ENCODE results near the gene CES2.
"Not testable (repeated sequence)": the region's sequence is repeated elsewhere in the genome, so short reads cannot be mapped to it uniquely, and the experiment has no call there.

DNA sequence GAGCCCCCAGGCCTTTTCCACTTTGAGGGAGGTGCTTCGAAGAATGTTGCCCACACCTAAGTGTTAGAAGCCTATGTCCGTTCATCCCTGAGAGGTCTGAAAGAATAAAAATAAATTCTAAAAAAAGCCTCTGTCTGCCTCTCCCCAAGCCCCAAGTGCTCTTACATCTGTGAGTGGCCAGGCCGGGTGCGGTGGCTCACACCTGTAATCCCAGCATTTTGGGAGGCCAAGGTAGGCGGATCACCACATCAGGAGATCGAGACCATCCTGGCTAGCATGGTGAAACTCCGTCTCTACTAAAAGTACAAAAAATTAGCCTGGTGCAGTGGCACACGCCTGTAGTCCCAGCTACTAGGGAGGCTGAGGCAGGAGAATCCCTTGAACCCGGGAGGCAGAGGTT, 9.7 kb downstream of the CES2 start:
- TF ChIP-seq, protein P1, sequence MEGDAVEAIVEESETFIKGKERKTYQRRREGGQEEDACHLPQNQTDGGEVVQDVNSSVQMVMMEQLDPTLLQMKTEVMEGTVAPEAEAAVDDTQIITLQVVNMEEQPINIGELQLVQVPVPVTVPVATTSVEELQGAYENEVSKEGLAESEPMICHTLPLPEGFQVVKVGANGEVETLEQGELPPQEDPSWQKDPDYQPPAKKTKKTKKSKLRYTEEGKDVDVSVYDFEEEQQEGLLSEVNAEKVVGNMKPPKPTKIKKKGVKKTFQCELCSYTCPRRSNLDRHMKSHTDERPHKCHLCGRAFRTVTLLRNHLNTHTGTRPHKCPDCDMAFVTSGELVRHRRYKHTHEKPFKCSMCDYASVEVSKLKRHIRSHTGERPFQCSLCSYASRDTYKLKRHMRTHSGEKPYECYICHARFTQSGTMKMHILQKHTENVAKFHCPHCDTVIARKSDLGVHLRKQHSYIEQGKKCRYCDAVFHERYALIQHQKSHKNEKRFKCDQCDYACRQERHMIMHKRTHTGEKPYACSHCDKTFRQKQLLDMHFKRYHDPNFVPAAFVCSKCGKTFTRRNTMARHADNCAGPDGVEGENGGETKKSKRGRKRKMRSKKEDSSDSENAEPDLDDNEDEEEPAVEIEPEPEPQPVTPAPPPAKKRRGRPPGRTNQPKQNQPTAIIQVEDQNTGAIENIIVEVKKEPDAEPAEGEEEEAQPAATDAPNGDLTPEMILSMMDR (IDR thresholded peaks at IDR 0.05 in 2 of 3, conservative IDR thresholded peaks at IDR 0.05 in 1 of 3; ENCODE audit: insufficient read depth in 2 of 3, low read depth in 1 of 3, low read length in 3 of 3) = not testable (repeated sequence)
- TF ChIP-seq, protein P2, sequence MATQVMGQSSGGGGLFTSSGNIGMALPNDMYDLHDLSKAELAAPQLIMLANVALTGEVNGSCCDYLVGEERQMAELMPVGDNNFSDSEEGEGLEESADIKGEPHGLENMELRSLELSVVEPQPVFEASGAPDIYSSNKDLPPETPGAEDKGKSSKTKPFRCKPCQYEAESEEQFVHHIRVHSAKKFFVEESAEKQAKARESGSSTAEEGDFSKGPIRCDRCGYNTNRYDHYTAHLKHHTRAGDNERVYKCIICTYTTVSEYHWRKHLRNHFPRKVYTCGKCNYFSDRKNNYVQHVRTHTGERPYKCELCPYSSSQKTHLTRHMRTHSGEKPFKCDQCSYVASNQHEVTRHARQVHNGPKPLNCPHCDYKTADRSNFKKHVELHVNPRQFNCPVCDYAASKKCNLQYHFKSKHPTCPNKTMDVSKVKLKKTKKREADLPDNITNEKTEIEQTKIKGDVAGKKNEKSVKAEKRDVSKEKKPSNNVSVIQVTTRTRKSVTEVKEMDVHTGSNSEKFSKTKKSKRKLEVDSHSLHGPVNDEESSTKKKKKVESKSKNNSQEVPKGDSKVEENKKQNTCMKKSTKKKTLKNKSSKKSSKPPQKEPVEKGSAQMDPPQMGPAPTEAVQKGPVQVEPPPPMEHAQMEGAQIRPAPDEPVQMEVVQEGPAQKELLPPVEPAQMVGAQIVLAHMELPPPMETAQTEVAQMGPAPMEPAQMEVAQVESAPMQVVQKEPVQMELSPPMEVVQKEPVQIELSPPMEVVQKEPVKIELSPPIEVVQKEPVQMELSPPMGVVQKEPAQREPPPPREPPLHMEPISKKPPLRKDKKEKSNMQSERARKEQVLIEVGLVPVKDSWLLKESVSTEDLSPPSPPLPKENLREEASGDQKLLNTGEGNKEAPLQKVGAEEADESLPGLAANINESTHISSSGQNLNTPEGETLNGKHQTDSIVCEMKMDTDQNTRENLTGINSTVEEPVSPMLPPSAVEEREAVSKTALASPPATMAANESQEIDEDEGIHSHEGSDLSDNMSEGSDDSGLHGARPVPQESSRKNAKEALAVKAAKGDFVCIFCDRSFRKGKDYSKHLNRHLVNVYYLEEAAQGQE (IDR thresholded peaks at IDR 0.05; ENCODE audit: borderline replicate concordance) = not testable (repeated sequence)
- TF ChIP-seq, protein P2 (CRISPR knock-in tag; IDR thresholded peaks at IDR 0.05; ENCODE audit: low read depth) = not testable (repeated sequence)
- not testable (repeated sequence) for TF ChIP-seq ZNF274 (IDR thresholded peaks at IDR 0.05; ENCODE audit: borderline replicate concordance, low read depth, low read length); RAD21 (CRISPR knock-in tag; conservative IDR thresholded peaks at IDR 0.05 in 1 of 2, IDR thresholded peaks at IDR 0.05 in 1 of 2); ERF (CRISPR knock-in tag; IDR thresholded peaks at IDR 0.05); EZH2 (IDR thresholded peaks at IDR 0.05; ENCODE audit: borderline replicate concordance, low read depth, low read length); TEAD4 (IDR thresholded peaks at IDR 0.05; ENCODE audit: low read length); TEAD4 (CRISPR knock-in tag; IDR thresholded peaks at IDR 0.05; ENCODE audit: borderline replicate concordance); HDAC3 (IDR thresholded peaks at IDR 0.05; ENCODE audit: borderline replicate concordance, partially characterized antibody)
- TF ChIP-seq, protein P3, sequence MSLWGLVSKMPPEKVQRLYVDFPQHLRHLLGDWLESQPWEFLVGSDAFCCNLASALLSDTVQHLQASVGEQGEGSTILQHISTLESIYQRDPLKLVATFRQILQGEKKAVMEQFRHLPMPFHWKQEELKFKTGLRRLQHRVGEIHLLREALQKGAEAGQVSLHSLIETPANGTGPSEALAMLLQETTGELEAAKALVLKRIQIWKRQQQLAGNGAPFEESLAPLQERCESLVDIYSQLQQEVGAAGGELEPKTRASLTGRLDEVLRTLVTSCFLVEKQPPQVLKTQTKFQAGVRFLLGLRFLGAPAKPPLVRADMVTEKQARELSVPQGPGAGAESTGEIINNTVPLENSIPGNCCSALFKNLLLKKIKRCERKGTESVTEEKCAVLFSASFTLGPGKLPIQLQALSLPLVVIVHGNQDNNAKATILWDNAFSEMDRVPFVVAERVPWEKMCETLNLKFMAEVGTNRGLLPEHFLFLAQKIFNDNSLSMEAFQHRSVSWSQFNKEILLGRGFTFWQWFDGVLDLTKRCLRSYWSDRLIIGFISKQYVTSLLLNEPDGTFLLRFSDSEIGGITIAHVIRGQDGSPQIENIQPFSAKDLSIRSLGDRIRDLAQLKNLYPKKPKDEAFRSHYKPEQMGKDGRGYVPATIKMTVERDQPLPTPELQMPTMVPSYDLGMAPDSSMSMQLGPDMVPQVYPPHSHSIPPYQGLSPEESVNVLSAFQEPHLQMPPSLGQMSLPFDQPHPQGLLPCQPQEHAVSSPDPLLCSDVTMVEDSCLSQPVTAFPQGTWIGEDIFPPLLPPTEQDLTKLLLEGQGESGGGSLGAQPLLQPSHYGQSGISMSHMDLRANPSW (CRISPR knock-in tag; IDR thresholded peaks at IDR 0.05) = not testable (repeated sequence)
- TF ChIP-seq, protein P4, sequence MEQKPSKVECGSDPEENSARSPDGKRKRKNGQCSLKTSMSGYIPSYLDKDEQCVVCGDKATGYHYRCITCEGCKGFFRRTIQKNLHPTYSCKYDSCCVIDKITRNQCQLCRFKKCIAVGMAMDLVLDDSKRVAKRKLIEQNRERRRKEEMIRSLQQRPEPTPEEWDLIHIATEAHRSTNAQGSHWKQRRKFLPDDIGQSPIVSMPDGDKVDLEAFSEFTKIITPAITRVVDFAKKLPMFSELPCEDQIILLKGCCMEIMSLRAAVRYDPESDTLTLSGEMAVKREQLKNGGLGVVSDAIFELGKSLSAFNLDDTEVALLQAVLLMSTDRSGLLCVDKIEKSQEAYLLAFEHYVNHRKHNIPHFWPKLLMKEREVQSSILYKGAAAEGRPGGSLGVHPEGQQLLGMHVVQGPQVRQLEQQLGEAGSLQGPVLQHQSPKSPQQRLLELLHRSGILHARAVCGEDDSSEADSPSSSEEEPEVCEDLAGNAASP (IDR thresholded peaks at IDR 0.05) = not testable (repeated sequence)
